GM12878 (cell line): ENCODE data around the gene HEATR9. TPM values are rescaled to one million over a fixed set of nuclear protein-coding genes. Genes with fewer than 3 reads are reported as not detected.

ENCODE experiments used
- CBX3 ChIP-seq: fragments of 200-600 bp; sonication (generic); IDR thresholded peaks from 2 replicates; pipeline ENCODE4 v1.6.1; 2016; ENCODE audit warnings: low read depth, borderline replicate concordance
- FOXM1 ChIP-seq: IDR thresholded peaks from 2 replicates; pipeline ENCODE4 v1.6.1; 2012; ENCODE audit warnings: low read depth, mild to moderate bottlenecking, inconsistent platforms, low read length, moderate library complexity
- GABPA ChIP-seq: IDR thresholded peaks from 2 replicates; pipeline ENCODE4 v1.6.1; 2014; ENCODE audit warnings: antibody characterized with exemption, low read depth, mild to moderate bottlenecking, inconsistent platforms
- JUND ChIP-seq: IDR thresholded peaks from 2 replicates; pipeline ENCODE4 v1.6.1; 2012; ENCODE audit warnings: low read depth, mild to moderate bottlenecking, low read length, improper control_type of control experiment, moderate library complexity
- PAX5 ChIP-seq: IDR thresholded peaks from 2 replicates; pipeline ENCODE4 v1.6.1; 2011; ENCODE audit warnings: low read depth, low read length, borderline replicate concordance
- PML ChIP-seq: IDR thresholded peaks from 2 replicates; pipeline ENCODE4 v1.6.1; 2012; ENCODE audit warnings: low read length, inconsistent platforms
- SUPT20H ChIP-seq: IDR thresholded peaks from 2 replicates; pipeline ENCODE4 v1.6.1; 2011; ENCODE audit warnings: low read depth, mild to moderate bottlenecking, low read length, moderate library complexity, borderline replicate concordance; ENCODE audit not compliant: control insufficient read depth
- TBL1XR1 ChIP-seq: IDR thresholded peaks from 2 replicates; pipeline ENCODE4 v1.6.1; 2012; ENCODE audit warnings: low read depth, low read length, improper control_type of control experiment
- polyA plus RNA-seq, 11 experiments: library from polyadenylated mRNA; depleted of rRNA in 4 of 11; unstranded in 6 of 11; stranded (reverse) in 5 of 11; fragments of >200 nt; fragmentation: Nextera tagmentation in 4 of 11; fragmentation: Illumina TruSeq in 1 of 11; extraction: Ambion mirVana in 4 of 11; extraction: Trizol in 1 of 11; gene quantifications; 1 replicate in 1 of 11; 2 replicates in 10 of 11; pipeline versions ENCODE4 v1.2.1 to v1.2.3, GENCODE V29; 2011 to 2016; ENCODE audit warnings: inconsistent platforms in 2 of 11, missing spikeins in 2 of 11, low read depth in 1 of 11
- total RNA-seq, 4 experiments: library from RNA; depleted of rRNA in 3 of 4; stranded (reverse); fragments of >200 nt in 3 of 4; fragmentation: Illumina TruSeq in 1 of 4; extraction: Trizol in 1 of 4; gene quantifications; 2 replicates each; pipeline versions ENCODE4 v1.2.1 to v1.2.3, GENCODE V29; 2013 to 2021
- TF ChIP-seq, protein P1 (sequence below): IDR thresholded peaks from 2 replicates; pipeline ENCODE4 v1.6.1; 2012; ENCODE audit warnings: mild to moderate bottlenecking, low read depth, low read length
- TF ChIP-seq, protein P2 (sequence below): fragments of 450-650 bp; formaldehyde crosslinking; IDR thresholded peaks from 2 replicates; pipeline ENCODE4 v1.5.0; 2022; ENCODE audit warnings: mild to moderate bottlenecking, missing genetic modification characterization
- TF ChIP-seq, protein P3 (sequence below): fragments of 450-650 bp; IDR thresholded peaks from 2 replicates; pipeline ENCODE4 v1.6.1; 2017; ENCODE audit warnings: mild to moderate bottlenecking, moderate library complexity
- TF ChIP-seq, protein P4 (sequence below): fragments of 450-650 bp; formaldehyde crosslinking; IDR thresholded peaks from 2 replicates; pipeline ENCODE4 v1.4.0; 2020; ENCODE audit warnings: mild to moderate bottlenecking, moderate library complexity

HEATR9 gene
- total and polyA plus RNA-seq, 10 of the 15 experiments (the other 5 are each of a cell fraction or from before 2014, with no cell fraction given), result 0.04 to 0.43 (median 0.13) TPM; not detected in 2

DNA sequence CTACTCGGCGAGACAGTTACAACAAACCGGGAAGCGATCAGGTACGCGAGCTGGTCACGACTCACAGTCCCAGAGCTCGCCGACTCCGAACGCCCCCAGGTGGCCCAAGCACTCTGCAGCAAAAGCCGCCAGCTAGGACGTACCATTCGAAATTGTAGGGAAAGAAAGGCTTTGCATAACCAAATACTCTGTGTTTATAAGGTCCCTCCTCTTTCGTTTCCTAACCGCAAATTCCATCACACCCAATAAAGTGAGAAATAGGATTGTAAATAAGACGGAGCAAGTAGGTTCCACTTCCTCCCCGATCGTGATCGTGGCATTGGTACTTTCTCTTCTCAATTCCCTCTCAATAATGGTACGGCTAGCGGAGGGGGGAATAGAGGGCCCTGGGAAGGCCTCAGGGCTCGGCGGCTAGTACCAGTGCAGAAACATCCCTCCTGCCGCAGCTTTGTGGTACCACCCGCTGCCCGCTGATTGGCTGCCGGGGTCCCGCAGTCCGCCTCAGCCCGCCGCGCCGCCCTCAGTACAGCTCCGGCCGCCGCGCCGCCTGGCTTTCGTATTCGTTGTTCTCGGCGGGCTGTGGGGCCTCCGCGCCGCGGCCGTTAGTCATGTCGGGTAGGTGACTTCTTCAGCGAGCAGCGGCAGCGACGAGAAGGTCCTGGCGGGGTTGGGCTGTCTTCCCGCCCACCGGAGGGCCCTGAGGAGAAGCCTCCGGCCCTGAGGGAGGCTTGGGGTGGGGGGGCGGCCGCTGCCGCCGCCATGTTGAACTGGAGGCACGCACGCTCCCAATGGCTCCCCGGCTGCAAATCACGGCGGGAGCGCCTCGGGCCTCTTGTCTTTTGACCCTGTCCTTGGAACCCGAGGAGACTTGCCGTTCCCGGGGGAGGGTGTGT lies 59.5 kb downstream of the HEATR9 start, which contains the start of gene TAF15 (continued):
- TF ChIP-seq, protein P1, sequence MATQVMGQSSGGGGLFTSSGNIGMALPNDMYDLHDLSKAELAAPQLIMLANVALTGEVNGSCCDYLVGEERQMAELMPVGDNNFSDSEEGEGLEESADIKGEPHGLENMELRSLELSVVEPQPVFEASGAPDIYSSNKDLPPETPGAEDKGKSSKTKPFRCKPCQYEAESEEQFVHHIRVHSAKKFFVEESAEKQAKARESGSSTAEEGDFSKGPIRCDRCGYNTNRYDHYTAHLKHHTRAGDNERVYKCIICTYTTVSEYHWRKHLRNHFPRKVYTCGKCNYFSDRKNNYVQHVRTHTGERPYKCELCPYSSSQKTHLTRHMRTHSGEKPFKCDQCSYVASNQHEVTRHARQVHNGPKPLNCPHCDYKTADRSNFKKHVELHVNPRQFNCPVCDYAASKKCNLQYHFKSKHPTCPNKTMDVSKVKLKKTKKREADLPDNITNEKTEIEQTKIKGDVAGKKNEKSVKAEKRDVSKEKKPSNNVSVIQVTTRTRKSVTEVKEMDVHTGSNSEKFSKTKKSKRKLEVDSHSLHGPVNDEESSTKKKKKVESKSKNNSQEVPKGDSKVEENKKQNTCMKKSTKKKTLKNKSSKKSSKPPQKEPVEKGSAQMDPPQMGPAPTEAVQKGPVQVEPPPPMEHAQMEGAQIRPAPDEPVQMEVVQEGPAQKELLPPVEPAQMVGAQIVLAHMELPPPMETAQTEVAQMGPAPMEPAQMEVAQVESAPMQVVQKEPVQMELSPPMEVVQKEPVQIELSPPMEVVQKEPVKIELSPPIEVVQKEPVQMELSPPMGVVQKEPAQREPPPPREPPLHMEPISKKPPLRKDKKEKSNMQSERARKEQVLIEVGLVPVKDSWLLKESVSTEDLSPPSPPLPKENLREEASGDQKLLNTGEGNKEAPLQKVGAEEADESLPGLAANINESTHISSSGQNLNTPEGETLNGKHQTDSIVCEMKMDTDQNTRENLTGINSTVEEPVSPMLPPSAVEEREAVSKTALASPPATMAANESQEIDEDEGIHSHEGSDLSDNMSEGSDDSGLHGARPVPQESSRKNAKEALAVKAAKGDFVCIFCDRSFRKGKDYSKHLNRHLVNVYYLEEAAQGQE, result peak; percentile 48; the same call in 1 of the 2 replicates
- TF ChIP-seq PML (peak; percentile 97), SUPT20H (no peak), TBL1XR1 (peak; percentile 40; the same call in 1 of the 2 replicates), CBX3 (no peak), JUND (peak; percentile 100), PAX5 (peak; percentile 3; the same call in 1 of the 2 replicates), FOXM1 (peak; percentile 61; the same call in 1 of the 2 replicates), GABPA (no peak)
- TF ChIP-seq, protein P2, sequence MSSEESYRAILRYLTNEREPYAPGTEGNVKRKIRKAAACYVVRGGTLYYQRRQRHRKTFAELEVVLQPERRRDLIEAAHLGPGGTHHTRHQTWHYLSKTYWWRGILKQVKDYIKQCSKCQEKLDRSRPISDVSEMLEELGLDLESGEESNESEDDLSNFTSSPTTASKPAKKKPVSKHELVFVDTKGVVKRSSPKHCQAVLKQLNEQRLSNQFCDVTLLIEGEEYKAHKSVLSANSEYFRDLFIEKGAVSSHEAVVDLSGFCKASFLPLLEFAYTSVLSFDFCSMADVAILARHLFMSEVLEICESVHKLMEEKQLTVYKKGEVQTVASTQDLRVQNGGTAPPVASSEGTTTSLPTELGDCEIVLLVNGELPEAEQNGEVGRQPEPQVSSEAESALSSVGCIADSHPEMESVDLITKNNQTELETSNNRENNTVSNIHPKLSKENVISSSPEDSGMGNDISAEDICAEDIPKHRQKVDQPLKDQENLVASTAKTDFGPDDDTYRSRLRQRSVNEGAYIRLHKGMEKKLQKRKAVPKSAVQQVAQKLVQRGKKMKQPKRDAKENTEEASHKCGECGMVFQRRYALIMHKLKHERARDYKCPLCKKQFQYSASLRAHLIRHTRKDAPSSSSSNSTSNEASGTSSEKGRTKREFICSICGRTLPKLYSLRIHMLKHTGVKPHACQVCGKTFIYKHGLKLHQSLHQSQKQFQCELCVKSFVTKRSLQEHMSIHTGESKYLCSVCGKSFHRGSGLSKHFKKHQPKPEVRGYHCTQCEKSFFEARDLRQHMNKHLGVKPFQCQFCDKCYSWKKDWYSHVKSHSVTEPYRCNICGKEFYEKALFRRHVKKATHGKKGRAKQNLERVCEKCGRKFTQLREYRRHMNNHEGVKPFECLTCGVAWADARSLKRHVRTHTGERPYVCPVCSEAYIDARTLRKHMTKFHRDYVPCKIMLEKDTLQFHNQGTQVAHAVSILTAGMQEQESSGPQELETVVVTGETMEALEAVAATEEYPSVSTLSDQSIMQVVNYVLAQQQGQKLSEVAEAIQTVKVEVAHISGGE (CRISPR knock-in tag), result no peak
- TF ChIP-seq, protein P3, sequence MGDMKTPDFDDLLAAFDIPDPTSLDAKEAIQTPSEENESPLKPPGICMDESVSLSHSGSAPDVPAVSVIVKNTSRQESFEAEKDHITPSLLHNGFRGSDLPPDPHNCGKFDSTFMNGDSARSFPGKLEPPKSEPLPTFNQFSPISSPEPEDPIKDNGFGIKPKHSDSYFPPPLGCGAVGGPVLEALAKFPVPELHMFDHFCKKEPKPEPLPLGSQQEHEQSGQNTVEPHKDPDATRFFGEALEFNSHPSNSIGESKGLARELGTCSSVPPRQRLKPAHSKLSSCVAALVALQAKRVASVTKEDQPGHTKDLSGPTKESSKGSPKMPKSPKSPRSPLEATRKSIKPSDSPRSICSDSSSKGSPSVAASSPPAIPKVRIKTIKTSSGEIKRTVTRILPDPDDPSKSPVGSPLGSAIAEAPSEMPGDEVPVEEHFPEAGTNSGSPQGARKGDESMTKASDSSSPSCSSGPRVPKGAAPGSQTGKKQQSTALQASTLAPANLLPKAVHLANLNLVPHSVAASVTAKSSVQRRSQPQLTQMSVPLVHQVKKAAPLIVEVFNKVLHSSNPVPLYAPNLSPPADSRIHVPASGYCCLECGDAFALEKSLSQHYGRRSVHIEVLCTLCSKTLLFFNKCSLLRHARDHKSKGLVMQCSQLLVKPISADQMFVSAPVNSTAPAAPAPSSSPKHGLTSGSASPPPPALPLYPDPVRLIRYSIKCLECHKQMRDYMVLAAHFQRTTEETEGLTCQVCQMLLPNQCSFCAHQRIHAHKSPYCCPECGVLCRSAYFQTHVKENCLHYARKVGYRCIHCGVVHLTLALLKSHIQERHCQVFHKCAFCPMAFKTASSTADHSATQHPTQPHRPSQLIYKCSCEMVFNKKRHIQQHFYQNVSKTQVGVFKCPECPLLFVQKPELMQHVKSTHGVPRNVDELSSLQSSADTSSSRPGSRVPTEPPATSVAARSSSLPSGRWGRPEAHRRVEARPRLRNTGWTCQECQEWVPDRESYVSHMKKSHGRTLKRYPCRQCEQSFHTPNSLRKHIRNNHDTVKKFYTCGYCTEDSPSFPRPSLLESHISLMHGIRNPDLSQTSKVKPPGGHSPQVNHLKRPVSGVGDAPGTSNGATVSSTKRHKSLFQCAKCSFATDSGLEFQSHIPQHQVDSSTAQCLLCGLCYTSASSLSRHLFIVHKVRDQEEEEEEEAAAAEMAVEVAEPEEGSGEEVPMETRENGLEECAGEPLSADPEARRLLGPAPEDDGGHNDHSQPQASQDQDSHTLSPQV, result no peak
- TF ChIP-seq, protein P4, sequence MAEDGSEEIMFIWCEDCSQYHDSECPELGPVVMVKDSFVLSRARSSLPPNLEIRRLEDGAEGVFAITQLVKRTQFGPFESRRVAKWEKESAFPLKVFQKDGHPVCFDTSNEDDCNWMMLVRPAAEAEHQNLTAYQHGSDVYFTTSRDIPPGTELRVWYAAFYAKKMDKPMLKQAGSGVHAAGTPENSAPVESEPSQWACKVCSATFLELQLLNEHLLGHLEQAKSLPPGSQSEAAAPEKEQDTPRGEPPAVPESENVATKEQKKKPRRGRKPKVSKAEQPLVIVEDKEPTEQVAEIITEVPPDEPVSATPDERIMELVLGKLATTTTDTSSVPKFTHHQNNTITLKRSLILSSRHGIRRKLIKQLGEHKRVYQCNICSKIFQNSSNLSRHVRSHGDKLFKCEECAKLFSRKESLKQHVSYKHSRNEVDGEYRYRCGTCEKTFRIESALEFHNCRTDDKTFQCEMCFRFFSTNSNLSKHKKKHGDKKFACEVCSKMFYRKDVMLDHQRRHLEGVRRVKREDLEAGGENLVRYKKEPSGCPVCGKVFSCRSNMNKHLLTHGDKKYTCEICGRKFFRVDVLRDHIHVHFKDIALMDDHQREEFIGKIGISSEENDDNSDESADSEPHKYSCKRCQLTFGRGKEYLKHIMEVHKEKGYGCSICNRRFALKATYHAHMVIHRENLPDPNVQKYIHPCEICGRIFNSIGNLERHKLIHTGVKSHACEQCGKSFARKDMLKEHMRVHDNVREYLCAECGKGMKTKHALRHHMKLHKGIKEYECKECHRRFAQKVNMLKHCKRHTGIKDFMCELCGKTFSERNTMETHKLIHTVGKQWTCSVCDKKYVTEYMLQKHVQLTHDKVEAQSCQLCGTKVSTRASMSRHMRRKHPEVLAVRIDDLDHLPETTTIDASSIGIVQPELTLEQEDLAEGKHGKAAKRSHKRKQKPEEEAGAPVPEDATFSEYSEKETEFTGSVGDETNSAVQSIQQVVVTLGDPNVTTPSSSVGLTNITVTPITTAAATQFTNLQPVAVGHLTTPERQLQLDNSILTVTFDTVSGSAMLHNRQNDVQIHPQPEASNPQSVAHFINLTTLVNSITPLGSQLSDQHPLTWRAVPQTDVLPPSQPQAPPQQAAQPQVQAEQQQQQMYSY (CRISPR knock-in tag), result no peak
